NCI-H524 treated with DMSO at 0.1 percent for 48 hours (cell line): ENCODE data around the gene ADAMTS19.
"Not testable (repeated sequence)": the region's sequence is repeated elsewhere in the genome, so short reads cannot be mapped to it uniquely, and the experiment has no call there.

Experiments used
- DNase-seq: peaks from one replicate; lab custom pipeline; 2025; lab: John Stamatoyannopoulos, UW

The ADAMTS19 gene, protein sequence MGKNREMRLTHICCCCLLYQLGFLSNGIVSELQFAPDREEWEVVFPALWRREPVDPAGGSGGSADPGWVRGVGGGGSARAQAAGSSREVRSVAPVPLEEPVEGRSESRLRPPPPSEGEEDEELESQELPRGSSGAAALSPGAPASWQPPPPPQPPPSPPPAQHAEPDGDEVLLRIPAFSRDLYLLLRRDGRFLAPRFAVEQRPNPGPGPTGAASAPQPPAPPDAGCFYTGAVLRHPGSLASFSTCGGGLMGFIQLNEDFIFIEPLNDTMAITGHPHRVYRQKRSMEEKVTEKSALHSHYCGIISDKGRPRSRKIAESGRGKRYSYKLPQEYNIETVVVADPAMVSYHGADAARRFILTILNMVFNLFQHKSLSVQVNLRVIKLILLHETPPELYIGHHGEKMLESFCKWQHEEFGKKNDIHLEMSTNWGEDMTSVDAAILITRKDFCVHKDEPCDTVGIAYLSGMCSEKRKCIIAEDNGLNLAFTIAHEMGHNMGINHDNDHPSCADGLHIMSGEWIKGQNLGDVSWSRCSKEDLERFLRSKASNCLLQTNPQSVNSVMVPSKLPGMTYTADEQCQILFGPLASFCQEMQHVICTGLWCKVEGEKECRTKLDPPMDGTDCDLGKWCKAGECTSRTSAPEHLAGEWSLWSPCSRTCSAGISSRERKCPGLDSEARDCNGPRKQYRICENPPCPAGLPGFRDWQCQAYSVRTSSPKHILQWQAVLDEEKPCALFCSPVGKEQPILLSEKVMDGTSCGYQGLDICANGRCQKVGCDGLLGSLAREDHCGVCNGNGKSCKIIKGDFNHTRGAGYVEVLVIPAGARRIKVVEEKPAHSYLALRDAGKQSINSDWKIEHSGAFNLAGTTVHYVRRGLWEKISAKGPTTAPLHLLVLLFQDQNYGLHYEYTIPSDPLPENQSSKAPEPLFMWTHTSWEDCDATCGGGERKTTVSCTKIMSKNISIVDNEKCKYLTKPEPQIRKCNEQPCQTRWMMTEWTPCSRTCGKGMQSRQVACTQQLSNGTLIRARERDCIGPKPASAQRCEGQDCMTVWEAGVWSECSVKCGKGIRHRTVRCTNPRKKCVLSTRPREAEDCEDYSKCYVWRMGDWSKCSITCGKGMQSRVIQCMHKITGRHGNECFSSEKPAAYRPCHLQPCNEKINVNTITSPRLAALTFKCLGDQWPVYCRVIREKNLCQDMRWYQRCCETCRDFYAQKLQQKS

DNA sequence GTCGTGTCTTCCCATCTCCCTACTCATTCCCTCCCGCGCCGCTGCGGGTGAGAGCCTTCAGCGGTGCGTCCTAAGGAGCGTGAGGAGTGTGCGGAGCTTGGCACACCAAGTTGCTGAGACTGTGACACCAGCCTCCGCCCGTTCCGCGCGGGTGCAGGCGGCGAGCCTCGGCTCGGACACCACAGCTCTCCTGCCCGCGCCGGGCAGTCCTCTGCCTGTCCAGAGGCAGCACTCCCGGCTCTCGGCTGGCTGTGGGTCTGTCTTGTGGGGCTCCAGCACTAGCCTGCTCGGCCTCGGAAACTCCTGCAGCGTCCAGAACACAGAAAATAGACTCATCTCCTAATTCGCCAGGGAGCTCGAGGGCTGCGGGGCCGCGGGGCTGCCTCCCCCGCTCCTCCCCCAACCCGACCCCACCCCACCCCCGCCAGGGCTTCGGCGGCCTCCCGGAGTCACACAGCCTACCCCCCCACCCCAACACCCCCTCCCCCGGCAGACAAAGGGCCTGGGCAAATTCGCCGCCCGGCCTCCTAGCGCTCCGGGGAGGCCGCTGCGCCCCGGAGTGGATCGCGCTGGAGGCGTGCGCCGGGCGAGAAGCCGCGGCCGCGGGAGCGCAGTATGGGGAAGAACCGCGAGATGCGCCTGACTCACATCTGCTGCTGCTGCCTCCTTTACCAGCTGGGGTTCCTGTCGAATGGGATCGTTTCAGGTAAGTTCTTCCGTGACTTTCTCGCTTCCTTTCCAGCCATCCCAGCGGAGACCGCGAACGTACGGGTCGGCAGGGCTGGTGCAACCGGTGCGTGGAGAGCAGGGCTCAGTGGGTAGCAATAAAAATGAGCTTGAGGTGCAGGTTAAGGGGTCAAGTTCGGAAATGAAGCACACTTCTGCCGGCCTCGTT is at the start of gene ADAMTS19:
TSS of gene ADAMTS19 (plus strand) at position 522 of the 895 bp plus-strand sequence. CDS start at position 616, 94 bp downstream.
- no peak for DNase-seq

DNA sequence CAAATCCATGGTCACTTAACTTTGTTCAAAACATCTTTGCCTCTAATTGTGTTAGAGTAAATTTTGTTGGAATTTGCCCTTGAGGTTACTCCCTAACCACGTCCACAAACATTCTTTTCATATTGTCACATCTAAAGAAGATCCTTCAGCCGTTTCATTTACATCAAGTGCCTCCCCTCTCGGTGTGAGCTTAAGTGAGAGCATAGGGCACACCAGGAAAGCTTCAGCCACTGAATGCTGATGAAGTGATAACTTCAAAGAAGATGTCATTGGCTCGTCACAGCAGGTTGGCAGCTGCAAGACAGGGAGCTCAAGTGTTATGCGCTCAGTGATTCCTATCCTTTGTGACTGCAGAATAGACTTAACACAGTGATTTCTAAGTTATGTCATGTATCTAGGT is 49.6 kb upstream of the ADAMTS19 start:
- no peak for DNase-seq

DNA sequence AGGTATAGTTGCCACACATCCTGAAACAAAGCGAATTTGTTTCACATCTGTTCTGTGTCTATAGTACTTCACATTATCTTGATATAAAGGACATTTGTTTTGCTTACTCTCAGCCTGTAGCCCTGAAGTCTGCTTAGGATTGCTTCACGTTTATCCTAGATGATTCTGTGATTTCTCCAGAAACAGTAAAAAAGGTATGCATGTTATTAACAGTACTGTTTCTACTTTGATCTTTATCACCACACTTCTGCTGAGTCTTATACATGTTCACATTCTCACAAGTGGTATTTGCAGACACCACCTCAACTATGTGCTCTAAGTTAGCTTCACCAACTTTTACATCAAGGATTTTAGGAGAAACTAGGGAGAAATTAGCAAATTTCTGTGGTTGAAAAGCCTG is 47.4 kb upstream of the ADAMTS19 start:
- no peak for DNase-seq

DNA sequence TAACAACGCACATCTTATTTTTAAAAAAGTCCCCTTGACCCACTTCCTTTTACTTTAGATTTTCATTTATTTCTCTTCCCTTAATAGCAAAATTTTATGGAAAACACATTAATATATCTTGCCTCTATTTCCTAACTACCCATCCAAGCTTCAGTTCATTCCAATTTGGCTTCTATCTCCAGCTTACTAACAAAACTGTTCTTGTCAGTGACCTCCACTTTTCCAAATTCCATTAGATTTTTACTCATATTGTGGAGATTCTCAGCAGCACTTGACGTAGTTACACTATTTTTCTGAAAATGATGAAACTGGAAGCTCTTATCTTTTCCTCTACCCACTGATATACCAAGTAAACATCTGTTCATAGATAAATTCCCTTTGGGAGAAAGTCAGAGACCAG is 46.5 kb upstream of the ADAMTS19 start:
- no peak for DNase-seq

DNA sequence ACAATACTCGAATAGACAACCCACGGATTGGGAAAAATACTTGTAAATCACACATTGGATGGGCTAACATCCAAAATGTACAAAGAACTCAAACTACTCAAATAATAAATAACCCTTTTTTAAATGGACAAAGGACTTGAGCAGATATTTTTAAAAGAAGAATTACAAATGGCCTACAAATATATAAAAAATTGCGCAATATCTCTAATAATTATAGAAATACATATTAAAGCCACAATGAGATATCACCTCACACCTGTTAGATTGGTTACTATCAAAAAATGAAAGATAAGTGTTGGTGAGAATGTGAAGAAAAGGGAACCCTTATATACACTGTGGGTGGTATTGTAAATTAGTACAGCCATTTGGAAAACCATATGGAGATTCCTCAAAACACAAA is 40.8 kb upstream of the ADAMTS19 start:
- DNase-seq, result no peak

DNA sequence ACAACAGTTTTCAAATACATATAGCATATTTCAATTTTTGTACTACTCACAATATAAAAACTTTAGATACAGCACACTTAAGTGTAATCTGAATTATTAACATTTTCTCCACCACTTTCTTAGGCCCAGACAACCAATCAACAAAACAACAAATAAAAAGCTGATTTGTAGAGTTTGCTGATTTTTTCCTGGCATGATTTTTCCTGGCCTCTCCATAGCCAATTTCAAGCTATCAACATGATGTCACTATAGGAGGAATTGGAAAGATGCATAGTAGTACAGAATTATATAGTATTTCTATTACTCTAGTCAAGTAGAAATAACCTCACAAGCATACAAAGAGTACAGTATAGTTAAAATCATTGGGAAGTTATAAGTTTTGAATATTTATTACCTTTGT is 35.1 kb upstream of the ADAMTS19 start:
- no peak for DNase-seq

DNA sequence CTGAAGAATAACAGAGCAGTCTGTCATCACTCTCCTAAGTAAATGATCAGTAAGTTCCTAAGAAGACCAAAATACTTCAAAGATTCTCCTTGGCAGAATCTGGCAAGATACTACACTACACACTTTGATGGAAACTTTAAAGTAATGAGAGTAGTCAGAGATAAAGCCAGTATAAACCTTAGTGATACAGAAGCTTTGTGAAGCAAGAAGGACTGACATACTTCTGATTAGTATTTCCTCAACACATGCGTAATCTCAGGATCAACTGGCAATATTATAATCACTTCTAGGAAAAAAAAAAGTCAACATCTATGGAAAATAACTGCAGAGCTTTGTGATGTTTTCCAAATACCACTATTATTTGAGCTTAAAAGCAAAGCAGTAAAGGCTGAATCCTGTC is 34.0 kb upstream of the ADAMTS19 start:
- no peak for DNase-seq

DNA sequence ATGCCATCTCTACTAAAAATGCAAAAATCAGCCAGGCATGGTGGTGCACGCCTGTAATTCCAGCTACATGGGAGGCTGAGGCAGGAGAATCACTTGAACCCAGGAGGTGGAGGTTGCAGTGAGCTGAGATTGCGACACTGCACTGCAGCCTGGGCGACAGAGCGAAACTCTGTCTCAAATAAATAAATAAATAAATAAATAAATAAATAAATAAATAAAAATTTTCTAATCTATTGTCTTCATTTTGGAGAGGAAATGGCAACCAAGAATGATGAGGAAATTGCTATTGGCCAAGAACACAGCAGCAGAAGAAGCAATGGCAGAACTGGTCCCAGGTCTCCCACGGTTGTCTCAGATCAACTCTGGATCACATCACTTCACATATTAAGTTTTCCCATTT is 31.5 kb upstream of the ADAMTS19 start:
- not testable (repeated sequence) for DNase-seq

DNA sequence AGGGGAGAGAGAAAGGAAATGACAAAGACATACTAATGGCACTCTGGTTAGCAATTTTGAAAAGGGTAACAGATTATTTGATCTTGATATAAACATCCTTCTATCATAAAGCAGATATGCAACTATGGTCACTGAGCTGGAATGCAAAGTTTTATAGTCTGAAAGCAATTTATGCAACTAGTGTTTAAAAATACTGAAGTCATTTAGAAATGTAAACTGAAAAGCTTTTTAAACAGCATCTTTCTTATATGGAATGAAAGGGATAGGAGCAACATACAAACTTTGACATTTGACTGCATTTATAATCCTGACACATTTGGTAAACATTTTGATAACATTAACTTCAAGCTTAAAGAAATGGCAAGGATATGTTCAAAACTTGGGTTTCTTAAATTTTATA is 28.7 kb upstream of the ADAMTS19 start:
- no peak for DNase-seq

DNA sequence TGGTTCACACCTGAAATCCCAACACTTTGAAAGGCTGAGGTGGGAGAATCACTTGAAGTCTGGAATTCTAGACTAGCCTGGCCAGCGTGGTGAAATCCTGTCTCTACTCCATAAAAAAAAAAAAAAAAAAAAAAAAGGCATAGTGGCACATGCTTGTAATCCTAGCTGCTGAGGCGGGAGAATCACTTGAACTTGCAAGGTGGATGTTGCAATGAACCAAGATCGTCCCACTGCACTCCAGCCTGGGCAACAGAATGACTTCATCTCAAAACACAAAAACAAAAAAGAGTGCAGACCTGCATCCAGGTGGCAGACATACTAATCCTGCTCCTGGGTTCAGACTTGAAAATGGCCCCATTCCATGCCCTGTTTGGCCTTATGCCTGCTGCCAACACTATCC is 21.8 kb upstream of the ADAMTS19 start:
- DNase-seq, result no peak

DNA sequence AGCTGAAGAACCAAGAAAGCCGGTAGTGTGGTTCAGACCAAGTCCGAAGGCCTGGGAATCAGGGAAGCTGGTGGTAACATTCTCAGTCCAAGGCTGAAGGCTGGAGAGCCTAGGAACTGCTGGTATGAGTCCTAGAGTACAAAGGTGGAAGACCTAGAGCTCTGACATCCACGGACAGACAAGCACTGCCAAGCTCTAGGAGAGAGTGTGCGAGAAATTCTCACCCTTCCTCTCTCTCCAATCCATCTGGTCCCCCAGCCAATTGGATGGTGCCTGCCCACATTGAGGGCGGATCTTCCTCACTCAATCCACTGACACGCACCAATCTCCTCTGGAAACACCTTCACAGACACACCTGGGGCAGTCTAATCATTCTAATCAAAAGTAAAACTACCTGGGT is 19.7 kb upstream of the ADAMTS19 start:
- DNase-seq, result no peak

DNA sequence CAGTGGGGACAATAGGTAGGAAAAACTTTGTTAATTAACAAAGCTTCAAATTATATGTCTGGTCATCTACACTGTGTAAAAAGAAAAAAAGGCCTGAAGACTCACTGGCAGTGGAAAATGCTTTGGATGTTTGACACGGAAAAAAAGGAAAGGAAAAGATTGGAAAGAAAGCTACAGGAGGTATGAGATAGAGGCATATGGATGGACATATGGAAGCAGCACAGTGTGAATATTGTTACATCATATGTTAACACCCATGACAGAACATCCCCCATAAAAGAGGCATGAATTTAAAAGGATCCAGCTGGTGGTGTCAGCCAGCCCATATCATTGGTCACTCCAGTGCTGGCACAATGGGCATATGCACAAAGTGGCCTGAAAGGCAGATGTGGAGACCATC is 19.0 kb upstream of the ADAMTS19 start:
- no peak for DNase-seq

DNA sequence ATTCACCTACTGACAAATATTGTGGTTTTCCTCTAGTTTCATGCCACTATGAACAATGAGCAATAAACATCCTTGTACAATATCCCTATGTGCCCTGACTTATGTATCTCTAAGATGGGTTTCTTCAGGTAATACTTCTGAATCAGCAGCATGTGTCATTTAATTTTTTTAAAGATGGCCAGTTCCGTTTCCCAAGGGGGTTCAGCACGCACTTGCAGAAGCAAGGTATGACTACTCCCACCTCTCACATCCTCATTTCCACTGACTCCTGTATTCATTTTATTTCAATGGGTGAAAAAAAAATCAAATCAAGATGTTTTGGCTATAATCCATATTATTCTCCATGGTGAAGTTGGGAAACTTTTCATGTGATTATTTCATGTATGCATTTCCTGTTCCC is 14.7 kb upstream of the ADAMTS19 start:
- no peak for DNase-seq

DNA sequence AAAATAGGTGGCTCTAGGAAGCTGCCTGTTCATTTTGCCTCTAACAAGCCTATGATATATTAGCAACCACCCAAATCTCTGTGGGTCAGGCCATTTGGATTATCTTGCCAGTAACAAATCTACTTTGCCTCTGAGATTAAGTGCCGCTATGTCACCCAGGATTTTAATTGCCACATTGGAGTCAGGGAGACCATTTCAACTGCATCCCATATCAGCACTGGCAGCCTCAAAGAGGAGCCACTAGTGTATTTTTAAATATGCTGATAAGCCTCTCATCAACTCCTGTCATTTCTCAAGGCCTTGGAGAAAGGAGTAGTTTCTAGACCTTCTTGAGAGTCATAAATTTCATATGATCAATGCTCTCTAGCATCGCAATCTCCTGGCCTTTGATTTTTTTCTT is 12.1 kb upstream of the ADAMTS19 start:
- no peak for DNase-seq

DNA sequence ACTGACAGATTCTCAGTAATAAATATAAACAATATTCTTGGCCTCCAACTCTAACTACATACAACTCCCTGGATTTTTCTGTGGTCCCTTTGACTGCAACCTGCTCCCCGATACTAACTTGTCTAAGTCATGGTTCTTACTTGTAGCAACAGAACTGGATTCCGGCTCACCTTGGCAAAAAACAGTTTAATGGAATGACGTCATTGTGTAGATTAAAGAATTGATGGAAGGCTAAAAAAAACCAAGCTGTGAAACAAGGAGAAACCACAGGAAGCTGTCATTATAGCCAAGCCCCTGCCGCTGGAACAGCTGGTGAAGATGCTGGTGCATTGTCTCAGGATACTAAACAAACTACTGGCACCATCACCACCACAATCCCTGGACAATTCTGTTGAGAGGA is 11.4 kb upstream of the ADAMTS19 start:
- no peak for DNase-seq

DNA sequence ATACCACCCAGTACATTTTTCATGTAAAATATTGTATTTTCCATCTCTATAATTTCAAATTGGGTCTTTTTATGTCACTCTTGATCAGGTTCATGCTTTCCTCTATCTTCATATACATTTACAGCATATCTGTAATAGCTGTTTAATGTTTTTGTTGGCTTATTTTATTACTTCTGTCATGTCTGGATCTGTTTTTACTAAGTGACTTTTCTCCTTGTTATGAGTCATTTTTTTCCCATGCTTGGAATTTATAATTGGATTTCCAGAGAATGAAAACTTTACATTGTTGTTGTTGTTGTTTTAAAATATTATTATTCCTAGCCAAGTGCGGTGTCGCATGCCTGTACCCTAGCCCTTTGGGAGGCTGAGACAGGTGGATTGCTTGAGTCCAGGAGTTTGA is 5.6 kb upstream of the ADAMTS19 start:
- no peak for DNase-seq

DNA sequence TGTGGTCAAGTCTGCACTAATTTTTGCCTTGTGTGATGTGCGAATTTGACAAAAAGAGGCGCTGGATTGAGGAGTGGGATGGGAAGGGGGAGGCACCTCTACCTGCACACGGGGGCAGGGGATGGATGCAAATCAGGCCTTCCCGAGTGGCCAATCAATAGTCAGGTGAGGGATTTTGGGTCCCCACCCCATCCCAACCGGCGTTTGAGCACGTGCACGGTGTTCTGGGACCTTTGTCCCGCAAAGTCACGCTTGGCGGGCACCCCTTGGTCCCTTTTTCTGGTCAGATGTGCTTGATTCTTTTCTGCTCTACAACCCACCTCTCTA is 685 bp upstream of the ADAMTS19 start:
- DNase-seq, result no peak

DNA sequence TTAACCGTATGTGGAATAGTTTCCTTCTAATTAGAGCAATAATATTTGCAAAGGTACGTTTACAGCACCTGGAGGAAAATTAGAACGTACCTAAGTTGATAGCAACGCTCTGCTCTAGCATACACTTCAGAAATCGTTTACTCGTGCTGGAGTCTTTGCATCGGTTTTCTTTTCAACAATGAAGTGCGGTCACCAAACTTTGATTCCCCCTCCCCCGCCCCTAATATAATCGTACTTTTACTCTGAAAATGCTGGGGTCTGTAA is 506 bp downstream of the ADAMTS19 start:
- no peak for DNase-seq

DNA sequence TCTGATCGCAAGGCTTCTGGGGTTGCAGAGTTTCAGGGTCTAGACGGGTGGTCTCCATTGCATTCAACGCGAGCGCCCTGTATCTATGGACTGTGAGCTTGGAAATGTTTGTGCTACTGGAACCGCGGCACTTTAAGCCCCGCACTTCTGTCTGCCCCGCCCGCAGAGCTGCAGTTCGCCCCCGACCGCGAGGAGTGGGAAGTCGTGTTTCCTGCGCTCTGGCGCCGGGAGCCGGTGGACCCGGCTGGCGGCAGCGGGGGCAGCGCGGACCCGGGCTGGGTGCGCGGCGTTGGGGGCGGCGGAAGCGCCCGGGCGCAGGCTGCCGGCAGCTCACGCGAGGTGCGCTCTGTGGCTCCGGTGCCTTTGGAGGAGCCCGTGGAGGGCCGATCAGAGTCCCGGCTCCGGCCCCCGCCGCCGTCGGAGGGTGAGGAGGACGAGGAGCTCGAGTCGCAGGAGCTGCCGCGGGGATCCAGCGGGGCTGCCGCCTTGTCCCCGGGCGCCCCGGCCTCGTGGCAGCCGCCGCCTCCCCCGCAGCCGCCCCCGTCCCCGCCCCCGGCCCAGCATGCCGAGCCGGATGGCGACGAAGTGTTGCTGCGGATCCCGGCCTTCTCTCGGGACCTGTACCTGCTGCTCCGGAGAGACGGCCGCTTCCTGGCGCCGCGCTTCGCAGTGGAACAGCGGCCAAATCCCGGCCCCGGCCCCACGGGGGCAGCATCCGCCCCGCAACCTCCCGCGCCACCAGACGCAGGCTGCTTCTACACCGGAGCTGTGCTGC is 1.0 kb downstream of the ADAMTS19 start:
- DNase-seq, result no peak

DNA sequence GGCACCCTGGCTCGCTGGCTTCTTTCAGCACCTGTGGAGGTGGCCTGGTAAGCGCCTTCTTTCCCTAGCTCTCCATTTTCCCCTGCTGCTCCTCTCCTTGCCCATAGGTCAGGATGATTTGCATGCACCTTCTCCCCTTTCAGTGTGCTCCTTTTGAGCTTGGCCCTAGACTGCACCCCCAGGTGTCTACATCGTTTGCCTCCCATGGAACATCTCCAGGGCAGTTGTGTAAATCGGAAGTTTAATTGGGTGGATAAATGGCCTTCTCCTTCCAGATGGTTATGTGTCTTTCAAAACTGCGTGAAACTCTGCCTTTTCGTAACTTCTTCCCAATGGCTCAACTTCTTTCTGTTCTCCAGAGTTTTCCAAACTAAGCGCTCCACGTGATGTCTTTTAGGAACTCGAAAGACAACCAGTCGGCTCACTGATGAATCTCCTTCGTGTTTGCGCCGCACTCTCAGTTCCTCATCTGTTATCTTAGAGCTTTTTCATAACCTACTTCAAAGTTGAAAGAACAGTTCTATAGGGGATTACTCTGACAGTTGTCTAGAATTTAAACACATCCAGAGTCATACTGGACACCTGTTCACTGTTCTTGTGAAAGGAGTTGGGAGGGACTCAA is 1.7 kb downstream of the ADAMTS19 start:
- no peak for DNase-seq
